CD4-positive, alpha-beta T cell treated with Interleukin-17A for 4 hours (primary cell): ENCODE measurements around the gene INSM2.

ENCODE experiments used
- DNase-seq: peaks from one replicate; pipeline ENCODE4 v3.0.0-alpha.2; 2020; ENCODE audit warnings: mixed read lengths

Gene INSM2

DNA sequence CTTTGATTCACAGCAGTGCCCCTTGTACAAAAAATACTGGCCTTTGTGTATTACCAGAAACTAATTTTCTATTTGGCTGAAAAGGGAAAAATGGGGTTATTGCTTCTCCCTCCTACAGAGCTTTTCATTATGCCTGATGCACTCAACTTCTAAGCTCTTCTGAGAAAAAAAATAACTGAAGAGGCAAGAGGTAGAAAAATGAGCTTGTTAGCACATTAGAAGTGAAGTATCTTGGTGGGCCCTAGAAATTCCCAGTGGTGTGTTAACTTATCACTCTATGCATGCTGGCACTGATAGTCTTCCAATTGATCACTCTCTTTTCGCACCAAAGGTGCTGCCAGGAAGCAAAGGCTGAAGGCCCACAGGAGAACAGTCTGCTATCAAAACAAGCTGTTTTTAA, 17.1 kb downstream of the INSM2 start:
- DNase-seq = no peak

DNA sequence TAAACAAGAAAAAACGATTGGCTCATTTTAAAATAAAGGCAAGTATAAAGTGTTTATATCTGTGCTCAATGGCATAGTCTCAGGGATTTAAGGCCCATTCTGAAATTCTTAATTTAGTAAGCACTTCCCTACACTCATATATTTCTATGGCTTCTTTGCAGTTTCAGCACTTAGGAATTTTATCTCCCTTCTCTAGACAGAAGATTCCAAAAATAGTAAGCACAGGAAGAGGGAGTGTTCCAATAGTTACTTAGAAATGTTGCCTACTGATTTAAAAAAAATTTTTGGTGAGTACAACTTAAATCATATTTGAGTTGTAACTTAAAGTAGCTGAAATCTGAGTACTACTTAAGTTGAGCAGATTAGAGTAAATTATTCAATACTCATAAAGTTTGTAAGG, 19.8 kb downstream of the INSM2 start:
- DNase-seq = no peak

DNA sequence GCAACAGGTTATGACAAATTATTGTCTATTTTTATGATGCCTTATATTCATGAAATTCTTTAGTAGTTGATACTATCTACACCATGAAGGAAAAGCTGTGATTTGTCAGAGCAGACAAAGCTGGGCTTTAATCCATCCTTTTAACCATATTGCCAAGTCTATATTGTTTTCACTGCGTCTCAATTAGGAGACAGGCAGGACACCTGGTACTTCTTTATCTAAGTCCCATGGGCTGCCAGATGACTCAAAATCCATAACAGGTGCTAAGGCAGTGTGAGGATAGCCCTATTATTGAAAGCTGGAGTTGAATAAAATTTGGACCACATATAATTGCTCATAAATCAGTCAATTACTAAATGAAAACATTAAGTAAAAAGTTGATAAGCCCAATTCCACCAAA, 22.6 kb downstream of the INSM2 start:
- no peak for DNase-seq

DNA sequence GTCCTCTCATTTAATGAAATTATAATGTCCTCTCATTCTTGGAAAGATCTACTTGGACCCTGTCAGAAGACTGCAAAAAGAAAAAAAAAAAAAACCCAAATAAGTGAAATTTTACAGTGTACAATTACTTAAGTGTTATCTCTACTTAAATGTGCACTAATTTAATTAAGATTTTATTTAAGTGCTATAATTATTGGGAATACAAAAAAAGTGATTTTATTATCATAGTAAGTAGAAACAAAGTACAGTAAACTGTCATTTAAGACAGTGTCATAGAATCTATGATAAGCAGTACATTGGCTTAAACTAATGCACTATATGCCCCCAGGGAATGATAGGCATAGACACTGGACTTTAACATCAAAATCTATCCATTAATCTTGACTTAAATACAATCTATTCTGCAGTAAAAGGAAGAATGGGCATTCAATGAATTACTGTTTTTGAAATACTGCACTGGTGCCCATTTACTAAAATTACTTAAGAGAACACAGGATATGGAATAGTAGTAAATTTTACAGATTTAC, 23.3 kb downstream of the INSM2 start:
- no peak for DNase-seq

DNA sequence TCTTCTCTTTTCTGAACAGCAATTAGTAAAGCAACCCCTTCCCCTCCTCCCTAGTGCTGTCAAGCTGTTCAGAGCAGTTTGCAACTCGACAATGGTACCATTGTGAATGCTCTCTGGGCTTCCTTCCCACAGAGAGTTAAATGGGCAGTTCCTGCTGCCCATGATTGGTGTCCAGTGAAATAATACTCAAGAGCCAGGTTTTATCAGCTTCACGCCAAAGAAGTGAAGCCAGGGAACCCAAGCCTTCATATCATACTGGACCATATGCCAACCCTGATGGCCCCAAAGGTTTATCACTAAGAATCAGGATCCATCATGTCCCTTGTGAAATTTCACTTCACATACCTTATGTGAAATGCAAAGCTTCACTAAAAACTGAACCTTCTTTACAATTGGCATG, 24.7 kb downstream of the INSM2 start:
- DNase-seq = no peak

DNA sequence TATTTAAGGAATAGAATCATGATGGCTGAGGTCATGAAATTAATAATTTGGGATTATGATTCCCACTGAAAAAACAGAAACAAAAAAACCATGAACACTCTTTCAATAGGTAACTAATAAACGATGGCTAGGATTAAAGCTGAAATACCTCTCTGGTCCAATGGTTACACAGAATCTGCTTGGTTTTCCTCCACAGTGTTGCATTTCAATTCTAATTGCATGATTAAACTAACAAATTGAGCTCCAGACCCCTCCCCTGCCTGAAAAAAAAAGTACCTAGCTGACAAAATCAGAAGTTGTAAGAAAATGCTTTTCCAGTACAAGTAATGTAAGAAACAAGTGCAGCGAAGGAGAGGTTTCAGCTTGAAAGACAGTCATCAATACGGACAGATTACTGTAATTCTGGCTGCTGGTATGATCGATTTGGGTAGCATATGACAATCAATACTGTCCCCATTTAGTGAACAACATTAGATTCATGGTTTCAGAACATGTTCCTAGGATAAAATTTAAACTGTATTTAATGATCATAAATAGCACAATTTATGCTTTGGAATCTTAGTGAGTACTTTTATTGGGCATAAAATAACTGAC, 32.0 kb downstream of the INSM2 start:
- no peak for DNase-seq

DNA sequence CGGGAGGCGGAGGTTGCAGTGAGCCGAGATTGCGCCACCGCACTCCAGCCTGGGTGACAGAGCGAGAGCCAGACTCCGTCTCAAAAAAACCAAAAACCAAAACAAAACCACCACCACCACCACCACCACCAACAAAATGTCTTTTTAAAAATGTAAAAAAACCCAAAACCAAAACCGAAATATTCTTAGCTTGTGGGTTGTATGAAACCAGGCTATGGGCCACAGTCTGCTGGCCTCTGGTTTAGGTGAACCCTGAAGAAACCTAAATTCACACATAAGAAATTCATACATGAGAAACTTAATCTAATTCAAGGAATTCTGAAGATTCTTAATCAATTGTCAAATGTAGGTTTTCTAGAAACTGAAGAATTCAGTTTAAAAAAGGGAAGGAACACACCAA, 37.6 kb downstream of the INSM2 start:
- DNase-seq = no peak

DNA sequence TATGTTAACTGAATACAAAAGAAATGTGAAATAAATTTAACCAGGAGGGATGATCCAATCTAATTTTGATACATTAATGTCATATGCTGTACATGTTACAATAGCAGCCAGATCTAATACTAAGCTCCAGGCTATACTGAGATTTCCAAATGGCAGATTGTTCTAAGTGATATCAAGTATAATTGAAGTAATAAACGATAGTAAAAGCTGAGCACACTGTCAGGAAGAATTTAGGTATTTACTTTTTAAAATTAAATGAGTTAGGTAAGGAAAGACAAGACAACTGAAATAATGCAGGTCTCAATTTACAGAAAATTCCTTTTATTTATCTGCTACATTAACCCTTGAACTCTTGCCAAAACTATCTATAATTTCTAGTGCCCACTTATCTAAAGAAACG, 39.9 kb downstream of the INSM2 start:
- no peak for DNase-seq

DNA sequence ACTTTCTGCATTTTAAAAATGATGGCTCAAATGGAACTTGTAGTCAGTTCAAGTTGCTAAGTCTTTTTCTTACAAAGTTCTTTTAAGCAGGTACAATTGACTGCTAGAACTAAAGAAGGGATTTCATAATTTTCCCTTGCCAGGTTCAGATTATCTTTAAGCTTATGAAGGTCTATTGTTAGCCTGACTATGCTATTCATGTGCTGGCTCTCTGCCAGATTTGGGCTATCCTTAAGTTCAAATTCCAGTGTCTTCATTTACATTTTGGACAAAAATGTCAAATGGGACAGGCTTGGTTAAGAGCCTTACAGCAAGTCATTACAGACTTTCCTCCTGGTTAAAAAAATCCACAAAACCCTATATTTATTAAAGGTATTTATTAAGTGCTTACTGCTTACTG, 42.3 kb downstream of the INSM2 start:
- DNase-seq = no peak

DNA sequence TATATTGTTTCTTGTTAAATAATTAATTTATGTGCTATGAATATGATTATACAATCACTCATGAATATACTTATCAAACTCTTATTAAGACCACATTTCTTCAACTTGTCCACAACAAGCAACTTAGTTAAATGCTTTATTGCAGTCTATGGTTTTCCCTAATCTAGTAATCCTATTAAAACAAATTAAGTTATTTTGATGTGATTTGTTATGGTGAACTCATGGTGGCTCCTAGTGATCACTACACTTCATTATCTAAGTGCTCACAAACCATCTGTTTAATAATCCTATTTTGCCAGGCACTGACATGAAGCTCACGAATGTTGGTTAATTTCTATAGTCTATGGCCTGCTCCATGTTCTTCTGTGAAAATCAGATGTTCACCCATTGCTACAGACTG, 42.9 kb downstream of the INSM2 start:
- no peak for DNase-seq

DNA sequence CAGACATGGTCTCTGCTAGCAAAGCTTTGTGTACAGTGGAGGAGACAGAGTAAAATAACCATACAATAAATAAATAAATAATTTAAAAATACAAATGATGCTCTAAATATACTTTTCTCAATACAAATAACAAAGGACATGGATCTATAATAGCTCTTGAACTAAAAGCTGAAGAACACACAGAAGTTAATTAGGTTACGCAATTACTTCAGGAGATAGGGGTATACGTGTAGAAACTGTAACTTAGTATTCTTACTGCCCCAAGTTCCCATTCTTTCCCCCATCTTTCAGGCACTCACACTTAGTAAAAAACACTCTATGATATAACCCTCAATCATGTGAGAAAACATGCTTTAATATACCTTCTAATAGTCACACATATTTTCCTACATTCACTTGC, 44.2 kb downstream of the INSM2 start:
- no peak for DNase-seq

DNA sequence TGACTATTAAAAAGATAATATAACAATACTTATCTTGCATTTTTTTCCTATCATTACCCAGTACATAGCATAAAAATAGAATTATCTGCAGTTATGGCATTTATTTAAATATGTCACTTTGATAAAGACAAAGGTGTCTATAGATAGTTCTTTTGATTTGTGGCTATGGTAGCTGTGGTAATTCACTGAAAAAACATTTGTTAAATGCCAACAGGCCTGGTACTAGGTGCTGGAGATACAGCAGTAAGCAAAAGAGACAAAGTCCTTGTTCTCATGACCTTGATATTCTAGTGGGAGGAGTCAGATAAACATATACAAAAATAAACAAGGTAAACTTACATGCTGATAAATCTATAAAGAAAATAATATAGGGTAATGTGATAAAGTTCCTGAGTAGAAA, 44.7 kb downstream of the INSM2 start:
- DNase-seq = no peak
